GM23338 (cell line): Measurements from ENCODE around the gene CTNS. TPM values are rescaled to one million over a fixed set of nuclear protein-coding genes. Genes with fewer than 3 reads are reported as not detected.

Experiments
- ATAC-seq: fragments of 200-7000 bp; cut with Tn5 transposase; 3 replicates; pipeline ENCODE4 v1.9.1; 2020
- DNase-seq: peaks from one replicate; pipeline ENCODE4 v3.0.0-alpha.2; 2015; ENCODE audit warnings: low spot score
- H2AFZ ChIP-seq: fragments of 200-600 bp; sonication (generic); 2 replicates; pipeline ENCODE4 v1.8.0; 2016; ENCODE audit warnings: antibody characterized with exemption, mild to moderate bottlenecking, moderate library complexity
- H3F3A ChIP-seq: fragments of 200-600 bp; sonication (generic); replicated peaks from 2 replicates; pipeline ENCODE4 v1.8.0; 2017; ENCODE audit warnings: antibody characterized with exemption, mixed run types, low read depth
- H3K27ac ChIP-seq: fragments of 200-600 bp; sonication (generic); 2 replicates; pipeline ENCODE4 v1.6.1; 2016; ENCODE audit warnings: low read depth
- H3K27me3 ChIP-seq: fragments of 200-600 bp; sonication (generic); 2 replicates; pipeline ENCODE4 v1.8.0; 2016; ENCODE audit warnings: mild to moderate bottlenecking, mixed run types, moderate library complexity; ENCODE audit not compliant: insufficient read depth
- H3K36me3 ChIP-seq: fragments of 200-600 bp; sonication (generic); 2 replicates; pipeline ENCODE4 v1.8.0; 2016; ENCODE audit warnings: mild to moderate bottlenecking; ENCODE audit not compliant: insufficient read depth
- H3K4me1 ChIP-seq: fragments of 200-600 bp; sonication (generic); 2 replicates; pipeline ENCODE4 v1.8.0; 2016; ENCODE audit warnings: mild to moderate bottlenecking, moderate library complexity; ENCODE audit not compliant: insufficient read depth
- H3K4me2 ChIP-seq: fragments of 200-600 bp; sonication (generic); 2 replicates; pipeline ENCODE4 v1.7.1; 2017; ENCODE audit warnings: mixed run types
- H3K4me3 ChIP-seq: fragments of 200-600 bp; sonication (generic); 2 replicates; pipeline ENCODE4 v1.6.1; 2016; ENCODE audit warnings: mixed run types
- H3K79me2 ChIP-seq: fragments of 200-600 bp; sonication (generic); replicated peaks from 2 replicates; pipeline ENCODE4 v1.8.0; 2017; ENCODE audit warnings: mild to moderate bottlenecking; ENCODE audit not compliant: insufficient read depth
- H3K9me2 ChIP-seq: fragments of 200-600 bp; sonication (generic); 2 replicates; pipeline ENCODE4 v1.8.0; 2017; ENCODE audit not compliant: insufficient read depth
- H4K20me1 ChIP-seq: fragments of 200-600 bp; sonication (generic); replicated peaks from 2 replicates; pipeline ENCODE4 v1.8.0; 2017; ENCODE audit warnings: mild to moderate bottlenecking; ENCODE audit not compliant: insufficient read depth
- H3K27ac Mint-ChIP-seq: 2 replicates; pipeline ENCODE4 v1.8.0; 2020; ENCODE audit warnings: inconsistent platforms, mild to moderate bottlenecking, moderate library complexity, mixed read lengths
- H3K27me3 Mint-ChIP-seq: 3 replicates; pipeline ENCODE4 v1.8.0; 2022; ENCODE audit warnings: low read depth, mild to moderate bottlenecking, moderate library complexity, mixed read lengths, inconsistent platforms; ENCODE audit not compliant: insufficient read depth, poor library complexity
- H3K36me3 Mint-ChIP-seq: 3 replicates; pipeline ENCODE4 v1.8.0; 2021; ENCODE audit warnings: low read depth, mild to moderate bottlenecking, inconsistent platforms, moderate library complexity, mixed read lengths
- H3K4me1 Mint-ChIP-seq: 3 replicates; pipeline ENCODE4 v1.8.0; 2020; ENCODE audit warnings: mild to moderate bottlenecking, inconsistent platforms, mixed read lengths
- H3K4me3 Mint-ChIP-seq: 3 replicates; pipeline ENCODE4 v1.8.0; 2021; ENCODE audit warnings: moderate library complexity, mild to moderate bottlenecking, inconsistent platforms, mixed read lengths
- H3K9me3 Mint-ChIP-seq: 3 replicates; pipeline ENCODE4 v1.8.0; 2020; ENCODE audit warnings: moderate library complexity, mild to moderate bottlenecking, inconsistent platforms, mixed read lengths
- CREB1 ChIP-seq: fragments of 250-450 bp; sonication (Bioruptor Pico); IDR thresholded peaks from 2 replicates; pipeline ENCODE4 v1.5.0; 2020; ENCODE audit warnings: low read depth, mild to moderate bottlenecking, moderate library complexity
- CTCF ChIP-seq, 2 experiments: fragments of 200-600 bp in 1 of 2; sonication (generic) in 1 of 2; conservative IDR thresholded peaks; 2 replicates each; pipeline versions ENCODE4 v1.5.1 to v1.6.1; 2016 to 2017; ENCODE audit warnings: antibody characterized with exemption in 2 of 2, low read depth in 2 of 2, mild to moderate bottlenecking in 2 of 2, moderate library complexity in 1 of 2
- EZH2 ChIP-seq: fragments of 200-600 bp; sonication (generic); IDR thresholded peaks from one replicate; pipeline ENCODE4 v1.8.0; 2017; ENCODE audit warnings: antibody characterized with exemption, mild to moderate bottlenecking, low read depth; ENCODE audit not compliant: unreplicated experiment
- EZH2phosphoT487 ChIP-seq: fragments of 200-600 bp; sonication (generic); IDR thresholded peaks from one replicate; pipeline ENCODE4 v1.8.1; 2018; ENCODE audit warnings: antibody characterized with exemption; ENCODE audit not compliant: unreplicated experiment
- JUNB ChIP-seq: IDR thresholded peaks from one replicate; pipeline ENCODE4 v1.6.1; 2016; ENCODE audit warnings: antibody characterized with exemption; ENCODE audit not compliant: unreplicated experiment
- NANOG ChIP-seq: IDR thresholded peaks from 2 replicates; pipeline ENCODE4 v1.6.1; 2016; ENCODE audit warnings: antibody characterized with exemption, borderline replicate concordance
- POLR2AphosphoS5 ChIP-seq: IDR thresholded peaks from 2 replicates; pipeline ENCODE4 v1.6.1; 2016; ENCODE audit warnings: antibody characterized with exemption, low read depth
- REST ChIP-seq: IDR thresholded peaks from one replicate; pipeline ENCODE4 v1.6.1; 2018; ENCODE audit warnings: antibody characterized with exemption; ENCODE audit not compliant: unreplicated experiment
- ZNF114 ChIP-seq: fragments of 250-450 bp; sonication (Bioruptor Pico); IDR thresholded peaks from 2 replicates; pipeline ENCODE4 v1.5.0; 2020; ENCODE audit warnings: mild to moderate bottlenecking, moderate library complexity
- ZNF331 ChIP-seq: fragments of 250-450 bp; sonication (Bioruptor Pico); IDR thresholded peaks from 2 replicates; pipeline ENCODE4 v1.5.0; 2020; ENCODE audit warnings: low read depth, mild to moderate bottlenecking, moderate library complexity
- polyA plus RNA-seq: library from polyadenylated mRNA; unstranded; fragments of >200 nt; fragmentation: Nextera tagmentation; extraction: Ambion mirVana; gene quantifications from 2 replicates; pipeline ENCODE4 v1.2.1, GENCODE V29; 2016
- total RNA-seq: library from RNA; depleted of rRNA; stranded (reverse); fragments of >200 nt; shearing (Covaris generic); gene quantifications from 2 replicates; pipeline ENCODE4 v1.2.3, GENCODE V29; 2014

Gene CTNS
- total and polyA plus RNA-seq, 2 experiments from 2014 or later = 5.9 to 21.8 TPM

- no peak for ATAC-seq
- Histone ChIP-seq H4K20me1 (no peaks in the 10 kb centered on the region), H2AFZ (no peak overlapping the region), H3K9me2 (no peaks in the 10 kb centered on the region), H3K4me1 (no peaks in the 10 kb centered on the region), H3K27ac (no peak overlapping the region), H3K4me2 (no peak overlapping the region), H3K27me3 (no peaks in the 10 kb centered on the region), H3K4me3 (no peak overlapping the region), H3K36me3 (no peaks in the 10 kb centered on the region), H3K79me2 (no peaks in the 10 kb centered on the region), H3F3A (no peaks in the 10 kb centered on the region)
- Mint-ChIP-seq H3K27me3 (peaks cover 4% of the 10 kb centered on the region), H3K36me3 (peaks cover 21% of the 10 kb centered on the region), H3K4me1 (no peaks in the 10 kb centered on the region), H3K27ac (peak overlapping the region; percentile 50; the same call in 1 of the 2 replicates), H3K9me3 (no peaks in the 10 kb centered on the region), H3K4me3 (no peak overlapping the region)
- TF ChIP-seq POLR2AphosphoS5 = no peak
- TF ChIP-seq JUNB = no peak
- no peak for TF ChIP-seq ZNF114
- TF ChIP-seq EZH2phosphoT487 = no peak
- TF ChIP-seq CREB1 = no peak
- no peak for TF ChIP-seq CTCF (conservative IDR thresholded peaks at IDR 0.05; ENCODE audit: low read depth in 2 of 2)
- no peak for DNase-seq
Measured at GRCh38 chr17:3589784-3590183, 46.8 kb upstream of the CTNS start.

GRCh38 chr17:3590231-3590630 is 46.3 kb upstream of the CTNS start:
- no peaks in the 10 kb centered on the region for H3K9me2 ChIP-seq
- DNase-seq (no peak), ATAC-seq (no peak)
- Mint-ChIP-seq H3K4me3 (no peak overlapping the region), H3K4me1 (no peaks in the 10 kb centered on the region), H3K9me3 (no peaks in the 10 kb centered on the region), H3K27me3 (peaks cover 4% of the 10 kb centered on the region), H3K27ac (peak overlapping the region; percentile 50; the same call in 1 of the 2 replicates), H3K36me3 (peaks cover 20% of the 10 kb centered on the region)
- no peaks in the 10 kb centered on the region for H3K4me1 ChIP-seq
- H3F3A ChIP-seq = no peaks in the 10 kb centered on the region
- TF ChIP-seq ZNF114 (no peak), EZH2phosphoT487 (no peak), JUNB (no peak), ZNF331 (no peak), EZH2 (no peak), NANOG (no peak), REST (no peak), POLR2AphosphoS5 (no peak)
- no peaks in the 10 kb centered on the region for H3K79me2 ChIP-seq
- no peaks in the 10 kb centered on the region for H3K36me3 ChIP-seq
- H3K4me3 ChIP-seq = no peak overlapping the region
- H3K27ac ChIP-seq = no peak overlapping the region
- H2AFZ ChIP-seq = no peak overlapping the region
- no peaks in the 10 kb centered on the region for H4K20me1 ChIP-seq
- no peaks in the 10 kb centered on the region for H3K27me3 ChIP-seq
- no peak overlapping the region for H3K4me2 ChIP-seq
